ENCODE measurements around the gene ZNF223. TPM values are rescaled to one million over a fixed set of nuclear protein-coding genes. Genes with fewer than 3 reads are reported as not detected.

ZNF223 gene
- total and polyA plus RNA-seq, 9 of the 15 experiments (the other 6 are each of a cell fraction or from before 2014, with no cell fraction given), result 0.21 to 1.8 (median 0.71) TPM

DNA sequence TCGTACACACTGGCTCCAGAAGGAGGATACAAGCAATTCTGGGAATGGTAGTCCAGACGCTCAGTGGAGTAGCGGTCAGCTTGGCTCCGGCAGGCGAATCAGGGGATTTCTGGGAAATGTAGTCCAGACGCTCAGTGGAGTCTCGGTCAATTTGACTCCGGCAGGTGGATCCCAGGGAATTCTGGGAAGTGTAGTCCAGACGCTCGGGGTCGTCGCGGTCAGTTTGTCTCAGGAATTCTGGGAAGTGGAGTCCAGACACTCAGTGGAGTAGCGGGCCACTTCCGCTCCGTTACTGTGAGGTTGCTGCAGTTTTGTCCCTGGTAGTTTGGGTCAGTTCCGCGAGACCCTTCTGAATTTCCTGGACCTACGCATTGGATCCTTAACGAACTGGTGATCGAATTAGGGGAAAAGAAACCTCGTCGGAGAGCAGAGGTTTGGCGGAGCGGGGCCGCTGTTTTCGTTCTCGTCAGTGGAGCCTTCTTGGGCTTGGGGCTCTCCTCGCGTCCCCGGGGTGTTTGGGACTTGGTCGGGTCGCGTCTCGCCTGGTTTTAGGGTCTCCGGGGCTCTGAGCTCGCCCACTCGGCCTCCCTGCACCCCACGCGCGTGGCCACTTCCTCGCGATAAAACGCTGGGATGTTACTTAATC, 61.4 kb downstream of the ZNF223 start, which contains the start of gene ZNF225 (continued):
- TF ChIP-seq, protein P1, sequence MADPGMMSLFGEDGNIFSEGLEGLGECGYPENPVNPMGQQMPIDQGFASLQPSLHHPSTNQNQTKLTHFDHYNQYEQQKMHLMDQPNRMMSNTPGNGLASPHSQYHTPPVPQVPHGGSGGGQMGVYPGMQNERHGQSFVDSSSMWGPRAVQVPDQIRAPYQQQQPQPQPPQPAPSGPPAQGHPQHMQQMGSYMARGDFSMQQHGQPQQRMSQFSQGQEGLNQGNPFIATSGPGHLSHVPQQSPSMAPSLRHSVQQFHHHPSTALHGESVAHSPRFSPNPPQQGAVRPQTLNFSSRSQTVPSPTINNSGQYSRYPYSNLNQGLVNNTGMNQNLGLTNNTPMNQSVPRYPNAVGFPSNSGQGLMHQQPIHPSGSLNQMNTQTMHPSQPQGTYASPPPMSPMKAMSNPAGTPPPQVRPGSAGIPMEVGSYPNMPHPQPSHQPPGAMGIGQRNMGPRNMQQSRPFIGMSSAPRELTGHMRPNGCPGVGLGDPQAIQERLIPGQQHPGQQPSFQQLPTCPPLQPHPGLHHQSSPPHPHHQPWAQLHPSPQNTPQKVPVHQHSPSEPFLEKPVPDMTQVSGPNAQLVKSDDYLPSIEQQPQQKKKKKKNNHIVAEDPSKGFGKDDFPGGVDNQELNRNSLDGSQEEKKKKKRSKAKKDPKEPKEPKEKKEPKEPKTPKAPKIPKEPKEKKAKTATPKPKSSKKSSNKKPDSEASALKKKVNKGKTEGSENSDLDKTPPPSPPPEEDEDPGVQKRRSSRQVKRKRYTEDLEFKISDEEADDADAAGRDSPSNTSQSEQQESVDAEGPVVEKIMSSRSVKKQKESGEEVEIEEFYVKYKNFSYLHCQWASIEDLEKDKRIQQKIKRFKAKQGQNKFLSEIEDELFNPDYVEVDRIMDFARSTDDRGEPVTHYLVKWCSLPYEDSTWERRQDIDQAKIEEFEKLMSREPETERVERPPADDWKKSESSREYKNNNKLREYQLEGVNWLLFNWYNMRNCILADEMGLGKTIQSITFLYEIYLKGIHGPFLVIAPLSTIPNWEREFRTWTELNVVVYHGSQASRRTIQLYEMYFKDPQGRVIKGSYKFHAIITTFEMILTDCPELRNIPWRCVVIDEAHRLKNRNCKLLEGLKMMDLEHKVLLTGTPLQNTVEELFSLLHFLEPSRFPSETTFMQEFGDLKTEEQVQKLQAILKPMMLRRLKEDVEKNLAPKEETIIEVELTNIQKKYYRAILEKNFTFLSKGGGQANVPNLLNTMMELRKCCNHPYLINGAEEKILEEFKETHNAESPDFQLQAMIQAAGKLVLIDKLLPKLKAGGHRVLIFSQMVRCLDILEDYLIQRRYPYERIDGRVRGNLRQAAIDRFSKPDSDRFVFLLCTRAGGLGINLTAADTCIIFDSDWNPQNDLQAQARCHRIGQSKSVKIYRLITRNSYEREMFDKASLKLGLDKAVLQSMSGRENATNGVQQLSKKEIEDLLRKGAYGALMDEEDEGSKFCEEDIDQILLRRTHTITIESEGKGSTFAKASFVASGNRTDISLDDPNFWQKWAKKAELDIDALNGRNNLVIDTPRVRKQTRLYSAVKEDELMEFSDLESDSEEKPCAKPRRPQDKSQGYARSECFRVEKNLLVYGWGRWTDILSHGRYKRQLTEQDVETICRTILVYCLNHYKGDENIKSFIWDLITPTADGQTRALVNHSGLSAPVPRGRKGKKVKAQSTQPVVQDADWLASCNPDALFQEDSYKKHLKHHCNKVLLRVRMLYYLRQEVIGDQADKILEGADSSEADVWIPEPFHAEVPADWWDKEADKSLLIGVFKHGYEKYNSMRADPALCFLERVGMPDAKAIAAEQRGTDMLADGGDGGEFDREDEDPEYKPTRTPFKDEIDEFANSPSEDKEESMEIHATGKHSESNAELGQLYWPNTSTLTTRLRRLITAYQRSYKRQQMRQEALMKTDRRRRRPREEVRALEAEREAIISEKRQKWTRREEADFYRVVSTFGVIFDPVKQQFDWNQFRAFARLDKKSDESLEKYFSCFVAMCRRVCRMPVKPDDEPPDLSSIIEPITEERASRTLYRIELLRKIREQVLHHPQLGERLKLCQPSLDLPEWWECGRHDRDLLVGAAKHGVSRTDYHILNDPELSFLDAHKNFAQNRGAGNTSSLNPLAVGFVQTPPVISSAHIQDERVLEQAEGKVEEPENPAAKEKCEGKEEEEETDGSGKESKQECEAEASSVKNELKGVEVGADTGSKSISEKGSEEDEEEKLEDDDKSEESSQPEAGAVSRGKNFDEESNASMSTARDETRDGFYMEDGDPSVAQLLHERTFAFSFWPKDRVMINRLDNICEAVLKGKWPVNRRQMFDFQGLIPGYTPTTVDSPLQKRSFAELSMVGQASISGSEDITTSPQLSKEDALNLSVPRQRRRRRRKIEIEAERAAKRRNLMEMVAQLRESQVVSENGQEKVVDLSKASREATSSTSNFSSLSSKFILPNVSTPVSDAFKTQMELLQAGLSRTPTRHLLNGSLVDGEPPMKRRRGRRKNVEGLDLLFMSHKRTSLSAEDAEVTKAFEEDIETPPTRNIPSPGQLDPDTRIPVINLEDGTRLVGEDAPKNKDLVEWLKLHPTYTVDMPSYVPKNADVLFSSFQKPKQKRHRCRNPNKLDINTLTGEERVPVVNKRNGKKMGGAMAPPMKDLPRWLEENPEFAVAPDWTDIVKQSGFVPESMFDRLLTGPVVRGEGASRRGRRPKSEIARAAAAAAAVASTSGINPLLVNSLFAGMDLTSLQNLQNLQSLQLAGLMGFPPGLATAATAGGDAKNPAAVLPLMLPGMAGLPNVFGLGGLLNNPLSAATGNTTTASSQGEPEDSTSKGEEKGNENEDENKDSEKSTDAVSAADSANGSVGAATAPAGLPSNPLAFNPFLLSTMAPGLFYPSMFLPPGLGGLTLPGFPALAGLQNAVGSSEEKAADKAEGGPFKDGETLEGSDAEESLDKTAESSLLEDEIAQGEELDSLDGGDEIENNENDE (IDR thresholded peaks at IDR 0.05; ENCODE audit: low read depth, low read length), result no peak
- TF ChIP-seq ZNF217 (CRISPR knock-in tag; IDR thresholded peaks at IDR 0.05), result no peak
- no peak for TF ChIP-seq HNRNPL (IDR thresholded peaks at IDR 0.05; ENCODE audit: low read depth, low read length)
- TF ChIP-seq ASH1L (IDR thresholded peaks at IDR 0.05; ENCODE audit: borderline replicate concordance, low read depth, partially characterized antibody), result peak; percentile 71
- no peak for TF ChIP-seq ZNF77 (CRISPR knock-in tag; IDR thresholded peaks at IDR 0.05)
- TF ChIP-seq TFAM (CRISPR knock-in tag; conservative IDR thresholded peaks at IDR 0.05), result no peak
- TF ChIP-seq MITF (IDR thresholded peaks at IDR 0.05), result no peak
- TF ChIP-seq HLTF (IDR thresholded peaks at IDR 0.05), result no peak
- TF ChIP-seq, protein P2, sequence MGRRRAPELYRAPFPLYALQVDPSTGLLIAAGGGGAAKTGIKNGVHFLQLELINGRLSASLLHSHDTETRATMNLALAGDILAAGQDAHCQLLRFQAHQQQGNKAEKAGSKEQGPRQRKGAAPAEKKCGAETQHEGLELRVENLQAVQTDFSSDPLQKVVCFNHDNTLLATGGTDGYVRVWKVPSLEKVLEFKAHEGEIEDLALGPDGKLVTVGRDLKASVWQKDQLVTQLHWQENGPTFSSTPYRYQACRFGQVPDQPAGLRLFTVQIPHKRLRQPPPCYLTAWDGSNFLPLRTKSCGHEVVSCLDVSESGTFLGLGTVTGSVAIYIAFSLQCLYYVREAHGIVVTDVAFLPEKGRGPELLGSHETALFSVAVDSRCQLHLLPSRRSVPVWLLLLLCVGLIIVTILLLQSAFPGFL (CRISPR knock-in tag; IDR thresholded peaks at IDR 0.05), result no peak
- peak; percentile 96 for TF ChIP-seq ZNF644 (tag; IDR thresholded peaks at IDR 0.05; ENCODE audit: low read depth)
- peak; percentile 76 for TF ChIP-seq RBFOX2 (IDR thresholded peaks at IDR 0.05; ENCODE audit: low read depth, low read length)
- TF ChIP-seq ELF1 (tag; IDR thresholded peaks at IDR 0.05), result peak; percentile 95
- TF ChIP-seq SAFB2 (IDR thresholded peaks at IDR 0.05; ENCODE audit: borderline replicate concordance, low read depth, low read length, severe bottlenecking), result no peak
- 0 out of 2 replicates have a peak, but pooled peaks have one; percentile 5 for TF ChIP-seq FOSL1 (tag; conservative IDR thresholded peaks at IDR 0.05)
- peak; percentile 94 for TF ChIP-seq GABPA (tag; conservative IDR thresholded peaks at IDR 0.05; ENCODE audit: low read depth)
